GM20000 (cell line): ENCODE measurements around the gene CORO6.

Experiments
- DNase-seq: peaks from one replicate; pipeline ENCODE4 v3.0.0; 2012; ENCODE audit warnings: low spot score
- CTCF ChIP-seq: IDR thresholded peaks from 2 replicates; pipeline ENCODE4 v1.5.1; 2012; ENCODE audit warnings: mild to moderate bottlenecking, control low read depth; ENCODE audit errors: extremely low read depth, missing control alignments

The CORO6 gene

DNA sequence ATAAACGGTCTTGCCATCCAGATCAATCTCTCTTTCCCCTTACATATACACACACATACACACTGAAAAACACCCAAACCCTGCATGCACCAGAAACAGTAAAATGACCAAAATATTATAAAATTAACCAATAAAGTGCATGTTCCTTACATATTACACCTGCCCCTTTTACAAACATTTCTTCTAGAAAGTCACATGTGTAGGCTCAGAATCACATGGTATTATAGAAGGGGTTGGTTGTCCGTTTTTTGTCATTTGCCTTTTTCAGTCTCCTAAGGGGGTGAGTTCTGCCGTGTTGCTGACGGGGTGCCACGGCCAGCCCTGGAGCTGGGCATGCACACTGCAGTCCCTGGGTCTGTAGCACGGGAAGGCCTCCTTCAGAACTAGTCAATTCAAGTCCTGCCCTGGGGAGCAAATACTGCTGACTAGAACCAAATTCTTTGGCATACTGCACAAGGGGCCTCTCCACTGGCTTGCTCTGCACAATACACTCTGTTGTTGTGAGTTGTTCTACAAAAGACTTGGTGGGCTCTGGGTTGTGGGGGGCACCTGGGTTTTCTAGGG, 8.0 kb upstream of the CORO6 start:
- TF ChIP-seq CTCF: no peak
- no peak for DNase-seq

GRCh38 chr17:29629839-29630238, 7.1 kb upstream of the CORO6 start:
- DNase-seq: no peak
- TF ChIP-seq CTCF: no peak

DNA sequence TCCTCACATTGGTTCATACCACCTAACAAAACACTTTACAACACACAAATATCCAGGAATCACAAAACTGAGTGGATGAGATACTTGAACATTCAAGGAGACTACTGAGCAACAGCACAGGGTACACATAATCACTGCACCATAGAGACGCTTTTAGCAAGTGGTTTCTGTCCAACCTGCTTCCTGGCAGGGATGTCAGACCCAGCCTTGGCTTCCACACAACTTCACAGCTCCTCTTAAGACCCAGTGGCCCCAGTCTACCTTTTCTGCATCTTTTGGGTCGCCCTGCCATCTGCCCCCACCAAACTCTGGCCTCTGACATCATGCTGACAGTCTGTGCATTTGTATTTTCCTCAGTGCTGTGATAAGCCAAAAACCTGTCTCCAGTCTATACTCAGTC, 5.9 kb upstream of the CORO6 start:
- no peak for DNase-seq
- TF ChIP-seq CTCF: no peak

DNA sequence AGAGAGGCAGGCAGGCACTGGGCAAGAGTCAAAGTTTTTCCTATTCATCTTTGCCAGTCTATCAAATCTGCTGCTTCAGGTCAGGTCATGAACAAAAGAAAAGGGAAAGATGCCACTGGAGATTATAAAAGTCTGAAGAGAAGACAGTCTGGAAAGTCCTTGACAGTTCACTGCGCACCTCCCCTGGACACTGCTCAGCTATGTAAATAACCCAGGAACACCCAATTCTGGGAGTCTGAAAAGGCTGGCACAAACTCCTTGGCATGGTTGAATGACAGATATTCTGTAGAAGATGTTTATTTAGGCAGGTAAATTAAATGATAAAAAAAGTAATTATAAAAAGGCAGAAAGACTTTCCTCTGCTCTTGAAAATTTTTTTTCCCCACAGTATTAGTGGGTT, 5.2 kb upstream of the CORO6 start:
- no peak for DNase-seq
- no peak for TF ChIP-seq CTCF

DNA sequence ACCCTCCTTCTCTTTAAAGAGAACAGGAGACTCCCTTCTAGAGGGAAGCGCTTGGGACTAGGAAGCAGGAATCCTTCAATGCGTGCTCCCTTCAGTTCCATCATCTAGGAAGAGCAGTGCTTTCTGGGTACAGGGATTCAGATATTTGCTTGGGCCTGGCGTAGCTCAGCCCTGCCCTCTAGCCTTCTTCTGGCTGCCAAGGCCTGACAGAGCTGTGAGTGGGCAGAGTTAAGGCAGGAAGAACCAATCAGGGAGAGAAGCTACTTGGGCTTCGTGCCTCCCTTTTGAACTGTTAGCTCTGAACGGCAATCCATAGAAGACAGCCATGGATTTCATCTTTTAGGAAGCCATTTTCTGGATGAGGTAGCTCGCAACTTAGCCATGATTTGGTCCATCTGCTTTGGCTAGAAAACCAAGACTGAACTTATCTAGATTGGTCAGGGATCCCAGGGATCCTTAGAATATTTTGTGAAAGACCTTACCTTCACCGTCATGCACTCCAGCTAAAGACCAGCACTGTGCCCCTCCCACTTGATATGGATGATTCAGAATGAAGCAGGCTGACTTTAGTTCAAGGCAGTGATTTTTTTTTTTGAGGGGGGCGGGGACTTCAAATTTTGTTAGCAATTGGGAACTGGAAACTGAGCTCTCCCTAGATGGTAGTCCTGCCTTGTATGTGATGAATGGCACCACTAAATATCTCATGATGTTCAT, 2.5 kb upstream of the CORO6 start:
- no peak for DNase-seq
- TF ChIP-seq CTCF: no peak

DNA sequence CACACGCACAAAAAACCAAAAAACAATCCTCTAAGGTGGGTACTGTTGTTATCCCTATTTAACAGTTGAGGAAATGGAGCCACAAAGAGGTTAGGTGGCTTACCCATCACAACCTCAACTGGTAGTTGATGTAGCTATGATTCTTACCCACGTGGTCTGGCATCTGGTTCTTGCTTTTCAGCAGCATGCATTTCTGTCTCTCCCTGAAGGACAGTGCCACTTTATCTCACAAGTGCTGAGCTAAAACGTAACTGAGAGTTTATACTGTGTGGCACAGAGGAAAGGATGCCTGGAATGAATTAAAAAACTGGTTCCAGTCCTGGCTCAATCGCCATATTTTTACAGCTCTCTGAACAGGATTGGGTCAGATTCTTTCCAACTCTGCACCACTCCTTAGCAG, 1.9 kb upstream of the CORO6 start:
- no peak for TF ChIP-seq CTCF
- DNase-seq: no peak

DNA sequence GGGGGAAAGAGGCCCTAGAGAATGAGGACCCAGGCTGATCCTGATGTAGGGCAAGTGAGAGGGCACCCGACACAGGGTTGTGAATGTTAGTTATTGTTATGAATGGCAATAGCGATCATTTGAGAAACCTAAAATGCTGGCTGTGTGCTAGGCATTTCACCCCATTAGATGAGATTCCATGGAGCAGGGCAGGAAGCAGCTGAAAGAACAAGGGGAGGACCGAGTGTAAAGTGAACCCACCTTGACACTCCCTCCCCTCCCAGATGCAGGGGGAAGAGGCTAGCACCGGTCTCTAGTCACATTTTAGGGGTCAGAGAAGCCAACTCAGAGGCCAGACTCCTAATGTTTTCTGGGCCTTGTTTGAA, 553 bp upstream of the CORO6 start:
- no peak for TF ChIP-seq CTCF
- no peak for DNase-seq
